Measurements from ENCODE around the gene SERINC1.
"Not testable (repeated sequence)": the region's sequence is repeated elsewhere in the genome, so short reads cannot be mapped to it uniquely, and the experiment has no call there.

SERINC1 gene

GRCh38 chr6:122471107-122472021 lies at the start of gene SERINC1:
Gene SERINC1, minus strand, starts transcription at chr6:122471807. Its CDS starts 70 bp downstream, at chr6:122471737.
- DNase-seq (ENCODE audit: low spot score): peak; percentile 98

- no peak for DNase-seq (ENCODE audit: low spot score)
Measured at GRCh38 chr6:122511193-122511924, 39.8 kb upstream of the SERINC1 start.

GRCh38 chr6:122505170-122505569 lies 33.6 kb upstream of the SERINC1 start:
- DNase-seq (ENCODE audit: low spot score): not testable (repeated sequence)

GRCh38 chr6:122501475-122501874 lies 29.9 kb upstream of the SERINC1 start:
- no peak for DNase-seq (ENCODE audit: low spot score)

GRCh38 chr6:122495612-122496011 lies 24.0 kb upstream of the SERINC1 start:
- no peak for DNase-seq (ENCODE audit: low spot score)

GRCh38 chr6:122494665-122495272 lies 23.2 kb upstream of the SERINC1 start:
- no peak for DNase-seq (ENCODE audit: low spot score)

- peak; percentile 81 for DNase-seq (ENCODE audit: low spot score)
Measured at GRCh38 chr6:122491919-122492555, 20.4 kb upstream of the SERINC1 start.

- no peak for DNase-seq (ENCODE audit: low spot score)
Measured at GRCh38 chr6:122490607-122491006, 19.0 kb upstream of the SERINC1 start.

- DNase-seq (ENCODE audit: low spot score): no peak
Measured at GRCh38 chr6:122484760-122485159, 13.2 kb upstream of the SERINC1 start.

GRCh38 chr6:122482750-122483080 lies 11.1 kb upstream of the SERINC1 start:
- no peak for DNase-seq (ENCODE audit: low spot score)

- DNase-seq (ENCODE audit: low spot score): peak; percentile 54
Measured at GRCh38 chr6:122476131-122476530, 4.5 kb upstream of the SERINC1 start.

- DNase-seq (ENCODE audit: low spot score): no peak
Measured at GRCh38 chr6:122472022-122472340, 374 bp upstream of the SERINC1 start.

GRCh38 chr6:122461885-122462284 lies 9.7 kb downstream of the SERINC1 start:
- no peak for DNase-seq (ENCODE audit: low spot score)

- not testable (repeated sequence) for DNase-seq (ENCODE audit: low spot score)
Measured at GRCh38 chr6:122459865-122460416, 11.7 kb downstream of the SERINC1 start.

GRCh38 chr6:122459240-122459639 lies 12.4 kb downstream of the SERINC1 start:
- no peak for DNase-seq (ENCODE audit: low spot score)

GRCh38 chr6:122458087-122458486 lies 13.5 kb downstream of the SERINC1 start:
- no peak for DNase-seq (ENCODE audit: low spot score)

- DNase-seq (ENCODE audit: low spot score): not testable (repeated sequence)
Measured at GRCh38 chr6:122455116-122455515, 16.5 kb downstream of the SERINC1 start.

- no peak for DNase-seq (ENCODE audit: low spot score)
Measured at GRCh38 chr6:122454673-122455072, 16.9 kb downstream of the SERINC1 start.

- DNase-seq (ENCODE audit: low spot score): no peak
Measured at GRCh38 chr6:122452509-122452908, 19.1 kb downstream of the SERINC1 start.

GRCh38 chr6:122449069-122449468 lies 22.5 kb downstream of the SERINC1 start:
- DNase-seq (ENCODE audit: low spot score): no peak

- DNase-seq (ENCODE audit: low spot score): no peak
Measured at GRCh38 chr6:122445274-122445673, 26.3 kb downstream of the SERINC1 start.

GRCh38 chr6:122438975-122439374 lies 32.6 kb downstream of the SERINC1 start:
- DNase-seq (ENCODE audit: low spot score): no peak
